GM19467 (cell line): ENCODE data around the gene UGT3A2.

Source experiments
- ATAC-seq: cut with Tn5 transposase; IDR thresholded peaks from one replicate; pipeline ENCODE4 v1.9.1; 2021; ENCODE audit warnings: mild to moderate bottlenecking, moderate library complexity; ENCODE audit not compliant: unreplicated experiment

UGT3A2 gene

GRCh38 chr5:36066540-36067210 lies at the start of gene UGT3A2:
UGT3A2 (minus strand) TSS chr5:36066882; CDS start chr5:36066789, 93 bp downstream.
- ATAC-seq: no peak

- no peak for ATAC-seq
Observed at GRCh38 chr5:36111238-36111637, 44.6 kb upstream of the UGT3A2 start.

GRCh38 chr5:36108758-36109460 lies 42.2 kb upstream of the UGT3A2 start:
- no peak for ATAC-seq

- no peak for ATAC-seq
Observed at GRCh38 chr5:36105819-36106218, 39.1 kb upstream of the UGT3A2 start.

- ATAC-seq: no peak
Observed at GRCh38 chr5:36099748-36100147, 33.1 kb upstream of the UGT3A2 start.

- no peak for ATAC-seq
Observed at GRCh38 chr5:36096486-36096885, 29.8 kb upstream of the UGT3A2 start.

- ATAC-seq: peak; percentile 82
Observed at GRCh38 chr5:36089989-36090388, 23.3 kb upstream of the UGT3A2 start.

- ATAC-seq: peak; percentile 86
Observed at GRCh38 chr5:36079200-36079781, 12.6 kb upstream of the UGT3A2 start.

GRCh38 chr5:36078430-36078829 lies 11.7 kb upstream of the UGT3A2 start:
- no peak for ATAC-seq

- peak; percentile 84 for ATAC-seq
Observed at GRCh38 chr5:36073595-36074216, 7.0 kb upstream of the UGT3A2 start.

- peak; percentile 75 for ATAC-seq
Observed at GRCh38 chr5:36070687-36071571, 4.2 kb upstream of the UGT3A2 start.

GRCh38 chr5:36068751-36069281 lies 2.1 kb upstream of the UGT3A2 start:
- ATAC-seq: no peak

- no peak for ATAC-seq
Observed at GRCh38 chr5:36066001-36066539, 612 bp downstream of the UGT3A2 start.

GRCh38 chr5:36060420-36060887 lies 6.2 kb downstream of the UGT3A2 start:
- ATAC-seq: no peak

GRCh38 chr5:36059571-36060419 lies 6.9 kb downstream of the UGT3A2 start:
- ATAC-seq: no peak

GRCh38 chr5:36058776-36059175 lies 7.9 kb downstream of the UGT3A2 start:
- ATAC-seq: no peak

GRCh38 chr5:36057386-36057785 lies 9.3 kb downstream of the UGT3A2 start:
- ATAC-seq: no peak

- no peak for ATAC-seq
Observed at GRCh38 chr5:36056422-36056821, 10.3 kb downstream of the UGT3A2 start.

GRCh38 chr5:36055984-36056383 lies 10.7 kb downstream of the UGT3A2 start:
- no peak for ATAC-seq
